Inferior parietal cortex (tissue), 1 donor: ENCODE data around the gene KDM5B.

ENCODE experiments used
- DNase-seq: peaks from one replicate; pipeline ENCODE4 v3.0.0-alpha.2; 2016; ENCODE audit errors: extremely low spot score

Gene KDM5B

DNA sequence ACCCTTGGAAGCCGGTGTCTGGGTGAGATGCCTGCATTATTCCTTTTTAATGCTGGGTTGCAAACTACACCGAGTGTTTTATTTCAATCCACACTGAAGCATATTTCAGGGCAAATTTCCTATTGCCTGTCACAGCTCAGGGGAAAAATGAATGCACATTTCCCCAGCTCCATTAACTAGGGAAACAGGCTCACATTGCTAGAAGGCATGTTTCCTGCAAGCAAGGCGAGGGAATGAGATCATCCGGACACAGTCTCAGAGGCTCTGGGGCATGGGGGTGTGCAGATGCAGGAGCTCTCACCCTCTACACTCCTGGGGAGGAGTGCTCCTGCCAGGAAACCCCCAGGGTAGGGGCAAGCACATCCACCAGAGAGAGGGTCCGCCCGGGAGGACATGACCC, 122.6 kb downstream of the KDM5B start:
- no peak for DNase-seq

DNA sequence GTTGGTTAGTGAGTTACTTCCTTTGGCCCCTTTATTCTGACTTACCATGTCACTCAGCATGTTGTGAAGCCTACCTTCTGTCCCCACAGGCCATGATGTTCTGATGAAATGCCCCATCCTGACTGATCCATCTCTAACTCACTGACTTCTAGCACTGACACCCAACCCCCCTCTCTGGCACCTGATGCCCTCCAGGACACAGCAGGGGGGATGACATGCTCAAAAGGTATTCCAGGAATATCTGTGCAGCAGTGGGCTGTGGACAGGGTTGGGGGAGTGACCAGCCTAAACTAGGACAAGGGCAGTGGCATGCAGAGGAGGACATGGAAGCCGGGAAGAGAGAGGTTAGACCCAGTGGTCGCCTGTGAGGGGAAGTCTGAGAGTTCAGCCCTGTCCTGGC, 123.5 kb downstream of the KDM5B start:
- no peak for DNase-seq

DNA sequence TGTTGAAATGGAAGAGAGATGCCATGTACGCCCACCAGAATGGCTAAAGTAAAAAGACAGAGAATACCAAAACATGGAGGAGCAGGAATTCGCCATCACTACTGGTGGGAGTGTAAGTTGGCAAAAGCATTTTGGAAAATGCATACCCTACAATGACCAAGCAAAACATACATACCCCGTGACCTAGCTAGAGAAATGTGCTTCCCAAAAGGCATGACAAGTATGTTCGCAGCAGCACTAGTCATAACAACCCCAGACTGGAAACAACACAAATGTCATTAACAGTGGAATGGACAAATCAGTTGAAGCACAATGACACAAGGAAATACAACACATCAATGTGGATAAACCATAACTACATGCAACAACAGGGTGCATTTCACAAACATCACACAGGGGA, 125.2 kb downstream of the KDM5B start:
- no peak for DNase-seq

DNA sequence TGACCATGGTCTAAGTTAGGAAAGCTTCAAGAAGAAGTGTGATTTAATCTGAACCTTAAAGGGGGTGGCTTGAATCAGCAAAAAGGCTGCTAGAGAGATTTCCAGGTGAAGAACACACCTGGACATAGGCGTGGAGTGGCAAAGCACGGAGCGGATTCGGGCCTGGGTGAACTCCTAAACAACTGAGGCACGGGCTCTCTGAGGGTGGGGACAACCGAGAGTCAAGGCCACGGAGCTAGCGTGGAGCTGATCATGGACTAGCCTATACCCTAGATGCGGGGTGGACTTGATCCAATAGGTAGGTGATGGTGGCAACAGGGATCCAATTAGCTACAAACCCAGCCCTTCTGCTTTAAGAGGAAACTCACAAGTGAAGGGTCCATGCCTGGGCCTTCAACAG, 125.7 kb downstream of the KDM5B start:
- DNase-seq = no peak

DNA sequence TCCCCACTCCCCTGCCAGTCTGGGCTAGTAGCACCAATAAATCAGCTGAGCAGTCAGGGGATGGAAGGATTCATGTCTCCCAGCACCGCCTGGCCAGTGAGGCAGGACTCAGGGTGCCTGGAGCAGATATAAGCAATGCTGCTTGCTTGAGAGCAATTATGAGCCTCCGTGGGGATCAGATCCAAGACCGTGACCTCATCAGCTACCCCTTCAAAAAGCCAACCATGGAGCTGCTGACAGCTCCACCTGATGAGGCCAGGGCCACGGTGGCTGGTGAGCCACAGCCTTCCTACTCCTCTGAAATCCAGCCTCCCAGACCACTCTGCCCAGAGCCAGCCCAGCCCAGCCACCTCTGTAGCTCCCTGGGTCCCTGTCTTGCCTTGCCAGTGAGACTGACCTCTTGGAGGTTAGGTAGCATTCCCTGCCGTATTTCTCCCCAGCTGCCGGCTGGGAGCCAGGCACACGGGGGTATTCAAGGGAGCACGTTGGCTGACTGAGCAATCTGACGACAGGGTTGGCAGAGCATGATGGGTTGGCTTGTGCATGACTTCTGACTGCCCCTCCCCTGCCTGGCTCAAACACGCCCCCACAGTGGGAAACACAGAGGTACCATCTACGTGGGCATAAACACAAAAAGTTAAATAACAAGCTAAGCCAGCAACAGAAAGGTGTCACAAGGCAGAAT, 126.3 kb downstream of the KDM5B start:
- DNase-seq = no peak

DNA sequence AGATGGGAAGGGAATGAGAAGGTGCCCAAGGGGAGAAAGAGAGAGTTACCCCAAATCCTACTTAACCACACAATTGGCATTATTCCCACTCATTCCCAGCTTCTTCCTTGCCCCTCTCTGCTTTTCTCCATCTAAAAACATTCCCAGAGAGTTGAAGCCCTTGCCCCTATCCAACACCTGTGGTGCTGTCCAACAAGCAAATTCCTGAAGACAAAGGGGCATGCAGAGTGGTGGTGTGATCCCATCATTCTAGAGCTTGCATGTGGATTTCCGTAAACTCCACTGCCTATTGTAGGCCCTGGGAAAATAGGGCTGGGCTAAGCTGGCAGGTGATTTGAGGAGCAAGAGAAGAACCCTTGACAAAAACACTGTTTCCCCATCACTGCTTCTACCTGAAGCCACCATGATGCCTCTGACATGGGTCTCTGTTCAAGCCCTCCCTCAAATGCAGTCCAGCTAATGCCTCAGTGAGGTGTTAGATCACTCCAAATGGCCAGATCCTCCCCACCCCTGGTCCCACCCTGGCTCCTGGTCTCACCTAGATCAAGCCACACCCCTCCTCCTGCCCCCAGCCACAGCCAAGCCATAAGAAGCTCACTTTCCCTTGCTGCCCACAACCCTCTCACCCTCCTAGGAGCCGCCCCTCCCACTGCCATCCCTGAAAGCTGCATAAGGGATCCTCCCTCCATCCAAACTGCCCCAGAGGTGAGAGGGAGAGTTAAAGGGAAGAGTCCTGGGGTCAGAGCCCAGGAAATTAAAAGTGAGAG, 127.5 kb downstream of the KDM5B start:
- no peak for DNase-seq

DNA sequence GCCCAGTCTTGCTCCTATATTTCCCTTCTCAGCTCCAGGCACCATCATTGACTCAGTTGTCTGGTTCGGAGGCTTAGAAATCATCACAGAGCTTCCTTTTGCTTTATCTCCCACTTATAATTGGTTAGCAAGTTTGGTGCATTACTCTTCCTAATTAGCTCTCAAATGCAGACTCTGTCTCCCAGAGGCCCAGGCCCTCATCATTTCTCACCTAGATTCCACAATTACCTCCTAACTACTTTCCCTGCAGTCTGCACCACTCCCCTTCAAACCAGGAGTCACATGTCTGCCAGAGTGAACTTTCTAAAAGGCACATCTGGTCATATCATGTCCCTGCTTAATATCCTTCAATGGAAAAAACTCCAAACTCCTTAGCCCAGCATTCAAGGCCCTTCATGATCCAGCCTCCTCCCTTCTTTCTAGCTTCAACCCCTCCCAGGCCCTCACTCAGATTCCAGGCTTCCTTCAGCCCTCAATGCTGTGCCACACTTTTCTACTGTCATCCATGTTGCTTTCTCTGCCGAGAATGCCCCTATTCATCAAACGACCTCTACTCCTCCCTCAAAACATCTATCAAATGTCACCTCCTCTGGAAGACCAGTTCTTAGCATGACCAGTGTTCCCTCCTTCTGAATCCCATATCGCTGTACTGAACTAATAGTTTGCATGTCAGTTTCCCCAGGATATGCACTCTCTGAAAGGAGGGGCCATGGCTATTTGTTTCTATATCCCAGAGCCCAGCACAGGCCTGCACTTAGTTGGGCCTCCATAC, 128.6 kb downstream of the KDM5B start:
- DNase-seq = no peak

DNA sequence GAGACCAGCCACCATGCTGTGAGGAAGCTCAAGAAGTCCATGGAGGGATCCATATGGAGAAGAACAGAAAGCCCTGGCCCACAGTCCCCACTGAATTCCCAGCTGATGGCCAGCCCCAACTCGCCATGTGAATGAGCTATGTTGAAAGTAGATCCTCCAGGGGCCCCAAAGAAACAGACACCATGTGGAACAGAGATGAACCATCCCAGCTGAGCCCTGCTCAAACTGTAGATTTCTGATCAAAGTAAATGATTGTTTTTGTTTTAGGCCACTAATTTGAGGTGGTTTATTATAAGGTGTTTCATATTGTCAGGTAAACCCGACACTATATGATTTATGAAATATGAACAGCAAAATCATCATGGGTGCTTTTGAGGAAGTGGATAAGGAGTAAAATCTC, 130.8 kb downstream of the KDM5B start:
- DNase-seq = no peak
